ENCODE results near the gene PCSK1. TPM values are rescaled to one million over a fixed set of nuclear protein-coding genes. Genes with fewer than 3 reads are reported as not detected.

The PCSK1 gene
- total RNA-seq, 1 donor, result 1.1 TPM

DNA sequence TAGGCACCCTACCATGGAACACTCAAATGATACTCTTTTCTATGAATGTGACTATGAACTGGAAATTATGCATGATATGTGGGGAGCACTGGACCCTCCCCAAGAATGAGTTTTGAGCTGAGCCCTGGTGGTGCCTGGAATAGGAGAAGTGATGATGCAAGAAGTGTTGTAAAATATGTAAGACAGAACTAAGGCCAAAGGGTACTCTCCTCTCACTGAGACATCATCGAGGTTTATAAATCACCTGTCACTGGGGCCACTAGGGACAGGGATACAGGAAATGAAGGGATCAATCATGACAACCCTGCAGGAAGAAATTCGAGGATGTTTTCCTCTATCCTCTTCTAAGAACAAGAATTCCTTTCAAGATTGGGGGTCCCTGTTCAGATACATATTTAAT lies 45.4 kb downstream of the PCSK1 start:
- Histone ChIP-seq H2AFZ (ENCODE audit: low read length) (no peak overlapping the region), H3K4me3 (ENCODE audit: insufficient read depth, low read length) (no peak overlapping the region), H4K20me1 (ENCODE audit: insufficient read depth, low read length) (no peaks in the 10 kb centered on the region), H3K4me1 (ENCODE audit: insufficient read depth, low read length) (peaks cover 14% of the 10 kb centered on the region), H3K9me3 (ENCODE audit: low read depth, low read length) (no peaks in the 10 kb centered on the region), H3K4me2 (ENCODE audit: insufficient read depth, low read length) (no peak overlapping the region), H3K79me2 (ENCODE audit: insufficient read depth, low read length) (no peaks in the 10 kb centered on the region), H3K27ac (ENCODE audit: low read depth, low read length) (no peak overlapping the region), H3K36me3 (ENCODE audit: insufficient read depth, low read length) (no peaks in the 10 kb centered on the region), H3K27me3 (ENCODE audit: insufficient read depth, low read length) (no peaks in the 10 kb centered on the region)
- DNase-seq (ENCODE audit: insufficient read length, low spot score, missing footprints), result no peak
- TF ChIP-seq, protein P1, sequence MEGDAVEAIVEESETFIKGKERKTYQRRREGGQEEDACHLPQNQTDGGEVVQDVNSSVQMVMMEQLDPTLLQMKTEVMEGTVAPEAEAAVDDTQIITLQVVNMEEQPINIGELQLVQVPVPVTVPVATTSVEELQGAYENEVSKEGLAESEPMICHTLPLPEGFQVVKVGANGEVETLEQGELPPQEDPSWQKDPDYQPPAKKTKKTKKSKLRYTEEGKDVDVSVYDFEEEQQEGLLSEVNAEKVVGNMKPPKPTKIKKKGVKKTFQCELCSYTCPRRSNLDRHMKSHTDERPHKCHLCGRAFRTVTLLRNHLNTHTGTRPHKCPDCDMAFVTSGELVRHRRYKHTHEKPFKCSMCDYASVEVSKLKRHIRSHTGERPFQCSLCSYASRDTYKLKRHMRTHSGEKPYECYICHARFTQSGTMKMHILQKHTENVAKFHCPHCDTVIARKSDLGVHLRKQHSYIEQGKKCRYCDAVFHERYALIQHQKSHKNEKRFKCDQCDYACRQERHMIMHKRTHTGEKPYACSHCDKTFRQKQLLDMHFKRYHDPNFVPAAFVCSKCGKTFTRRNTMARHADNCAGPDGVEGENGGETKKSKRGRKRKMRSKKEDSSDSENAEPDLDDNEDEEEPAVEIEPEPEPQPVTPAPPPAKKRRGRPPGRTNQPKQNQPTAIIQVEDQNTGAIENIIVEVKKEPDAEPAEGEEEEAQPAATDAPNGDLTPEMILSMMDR (IDR thresholded peaks at IDR 0.05; ENCODE audit: extremely low read depth, low read depth, low read length), result no peak

- Histone ChIP-seq H3K4me3 (ENCODE audit: insufficient read depth, low read length) (no peak overlapping the region), H3K27me3 (ENCODE audit: insufficient read depth, low read length) (no peaks in the 10 kb centered on the region), H3K4me1 (ENCODE audit: insufficient read depth, low read length) (peaks cover 14% of the 10 kb centered on the region), H2AFZ (ENCODE audit: low read length) (no peak overlapping the region), H3K36me3 (ENCODE audit: insufficient read depth, low read length) (no peaks in the 10 kb centered on the region), H3K27ac (ENCODE audit: low read depth, low read length) (no peak overlapping the region), H4K20me1 (ENCODE audit: insufficient read depth, low read length) (no peaks in the 10 kb centered on the region), H3K79me2 (ENCODE audit: insufficient read depth, low read length) (no peaks in the 10 kb centered on the region), H3K9me3 (ENCODE audit: low read depth, low read length) (no peaks in the 10 kb centered on the region), H3K4me2 (ENCODE audit: insufficient read depth, low read length) (no peak overlapping the region)
- TF ChIP-seq, protein P1 (IDR thresholded peaks at IDR 0.05; ENCODE audit: extremely low read depth, low read depth, low read length), result no peak
- no peak for DNase-seq (ENCODE audit: insufficient read length, low spot score, missing footprints)
These were observed 47.5 kb downstream of the PCSK1 start for GRCh38 chr5:96385538-96385937.

DNA sequence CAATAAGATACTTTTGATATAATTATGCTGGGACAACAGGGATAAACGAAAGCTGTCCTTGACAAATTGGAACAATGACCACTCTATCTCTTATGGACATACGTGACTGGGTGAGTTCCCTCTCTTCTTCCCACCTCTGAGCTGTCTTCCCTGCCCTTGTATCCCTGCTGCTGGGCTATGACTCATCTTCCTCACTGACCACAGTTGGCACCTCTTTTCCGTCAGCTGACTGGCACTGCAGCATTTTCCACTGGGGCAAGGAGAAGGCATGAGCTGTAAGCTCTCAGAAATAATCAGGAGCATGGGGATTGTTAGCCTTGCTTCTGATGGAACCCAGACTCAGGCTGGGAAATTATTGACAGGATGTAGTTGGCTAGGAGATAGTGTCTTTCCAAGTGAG lies 48.7 kb downstream of the PCSK1 start:
- Histone ChIP-seq H2AFZ (ENCODE audit: low read length) (peak overlapping the region; percentile 6), H3K4me3 (ENCODE audit: insufficient read depth, low read length) (no peak overlapping the region), H3K36me3 (ENCODE audit: insufficient read depth, low read length) (no peaks in the 10 kb centered on the region), H3K27ac (ENCODE audit: low read depth, low read length) (peak overlapping the region; percentile 18), H3K9me3 (ENCODE audit: low read depth, low read length) (no peaks in the 10 kb centered on the region), H3K4me2 (ENCODE audit: insufficient read depth, low read length) (peak overlapping the region; percentile 42), H3K4me1 (ENCODE audit: insufficient read depth, low read length) (peaks cover 14% of the 10 kb centered on the region), H4K20me1 (ENCODE audit: insufficient read depth, low read length) (no peaks in the 10 kb centered on the region), H3K27me3 (ENCODE audit: insufficient read depth, low read length) (no peaks in the 10 kb centered on the region), H3K79me2 (ENCODE audit: insufficient read depth, low read length) (no peaks in the 10 kb centered on the region)
- TF ChIP-seq, protein P1 (IDR thresholded peaks at IDR 0.05; ENCODE audit: extremely low read depth, low read depth, low read length), result no peak
- DNase-seq (ENCODE audit: insufficient read length, low spot score, missing footprints), result peak; percentile 69

DNA sequence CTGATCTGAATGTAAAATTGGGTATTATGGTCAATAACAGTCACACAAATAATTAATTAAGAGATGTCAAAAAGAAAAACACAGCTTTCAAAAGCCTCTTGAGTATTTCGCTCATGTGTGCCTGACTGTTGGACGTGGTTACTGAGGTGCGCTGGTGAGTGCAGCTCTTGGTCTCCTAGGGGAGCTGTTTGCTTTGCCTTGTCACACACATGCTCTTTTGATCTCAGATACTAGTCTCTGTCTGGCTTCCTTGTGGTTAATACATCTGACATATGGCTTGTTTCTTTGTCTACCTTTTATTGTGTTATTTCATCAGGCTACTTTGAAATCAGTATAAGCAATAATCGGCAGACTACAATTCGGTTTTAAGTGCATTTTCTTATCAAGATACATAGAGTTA lies 51.5 kb downstream of the PCSK1 start:
- DNase-seq (ENCODE audit: insufficient read length, low spot score, missing footprints), result no peak
- no peak overlapping the region for H3K27ac ChIP-seq (ENCODE audit: low read depth, low read length)
- H2AFZ ChIP-seq (ENCODE audit: low read length), result no peak overlapping the region
- H3K4me2 ChIP-seq (ENCODE audit: insufficient read depth, low read length), result no peak overlapping the region
- peaks cover 14% of the 10 kb centered on the region for H3K4me1 ChIP-seq (ENCODE audit: insufficient read depth, low read length)
- H3K79me2 ChIP-seq (ENCODE audit: insufficient read depth, low read length), result no peaks in the 10 kb centered on the region
- no peaks in the 10 kb centered on the region for H3K36me3 ChIP-seq (ENCODE audit: insufficient read depth, low read length)
- no peaks in the 10 kb centered on the region for H3K9me3 ChIP-seq (ENCODE audit: low read depth, low read length)
- H3K4me3 ChIP-seq (ENCODE audit: insufficient read depth, low read length), result no peak overlapping the region
- no peaks in the 10 kb centered on the region for H4K20me1 ChIP-seq (ENCODE audit: insufficient read depth, low read length)
- H3K27me3 ChIP-seq (ENCODE audit: insufficient read depth, low read length), result no peaks in the 10 kb centered on the region
- TF ChIP-seq, protein P1 (IDR thresholded peaks at IDR 0.05; ENCODE audit: extremely low read depth, low read depth, low read length), result no peak

Measured in osteoblast (primary cell).